Stimulated activated naive CD4-positive, alpha-beta T cell (primary cell): Measurements from ENCODE around the gene DIP2A.

ENCODE experiments used
- DNase-seq, 6 experiments: peaks; one replicate each; lab custom pipeline; 2025; lab: John Stamatoyannopoulos, UW

Gene DIP2A

GRCh38 chr21:46480466-46480865 is 21.8 kb downstream of the DIP2A start:
- DNase-seq = no peak

GRCh38 chr21:46482225-46482845 is 23.6 kb downstream of the DIP2A start:
- DNase-seq = no peak

- no peak for DNase-seq
Observed at GRCh38 chr21:46482846-46483231, 24.1 kb downstream of the DIP2A start.

GRCh38 chr21:46483300-46484295 is 24.9 kb downstream of the DIP2A start:
- no peak for DNase-seq

GRCh38 chr21:46486481-46487126 is 27.9 kb downstream of the DIP2A start:
- DNase-seq = no peak

GRCh38 chr21:46489162-46489663 is 30.5 kb downstream of the DIP2A start:
- no peak for DNase-seq

GRCh38 chr21:46489800-46490199 is 31.1 kb downstream of the DIP2A start:
- DNase-seq = no peak

GRCh38 chr21:46491553-46491952 is 32.9 kb downstream of the DIP2A start:
- no peak for DNase-seq

- no peak for DNase-seq
Observed at GRCh38 chr21:46492851-46493250, 34.2 kb downstream of the DIP2A start.

- DNase-seq = no peak
Observed at GRCh38 chr21:46493828-46494227, 35.1 kb downstream of the DIP2A start.

- no peak for DNase-seq
Observed at GRCh38 chr21:46498335-46499050, 39.8 kb downstream of the DIP2A start.

GRCh38 chr21:46500224-46500861 is 41.7 kb downstream of the DIP2A start:
- DNase-seq = peak in 1 of 6 experiments; percentile 12

GRCh38 chr21:46503922-46504550 is 45.3 kb downstream of the DIP2A start:
- no peak for DNase-seq

GRCh38 chr21:46504666-46505065 is 46.0 kb downstream of the DIP2A start:
- DNase-seq = no peak

- no peak for DNase-seq
Observed at GRCh38 chr21:46507562-46507961, 48.9 kb downstream of the DIP2A start.

GRCh38 chr21:46509741-46510502 is 51.2 kb downstream of the DIP2A start:
- no peak for DNase-seq

- DNase-seq = peak in 3 of 6 experiments; percentile 6 to 49 (median 7)
Observed at GRCh38 chr21:46515109-46515508, 56.4 kb downstream of the DIP2A start.

GRCh38 chr21:46516068-46516467 is 57.4 kb downstream of the DIP2A start:
- no peak for DNase-seq

GRCh38 chr21:46517361-46517760 is 58.7 kb downstream of the DIP2A start:
- no peak for DNase-seq

- DNase-seq = no peak
Observed at GRCh38 chr21:46518983-46519583, 60.4 kb downstream of the DIP2A start.
